MM.1S (cell line): ENCODE measurements around the gene RNF125.
"Not testable (repeated sequence)": the region's sequence is repeated elsewhere in the genome, so short reads cannot be mapped to it uniquely, and the experiment has no call there.

Source experiments
- DNase-seq: peaks from one replicate; pipeline ENCODE4 v3.0.0-alpha.2; 2015
- H2AFZ ChIP-seq: fragments of 300-600 bp; sonication (generic); 2 replicates; pipeline ENCODE4 v1.6.0; 2016; ENCODE audit warnings: antibody characterized with exemption, low read length
- H3F3A ChIP-seq: fragments of 300-600 bp; sonication (generic); 2 replicates; pipeline ENCODE4 v1.6.1; 2016; ENCODE audit warnings: mild to moderate bottlenecking, antibody characterized with exemption, low read length, moderate library complexity, mixed read lengths; ENCODE audit not compliant: insufficient read depth
- H3K27ac ChIP-seq: fragments of 300-600 bp; sonication (generic); 2 replicates; pipeline ENCODE4 v1.5.1; 2016; ENCODE audit warnings: mild to moderate bottlenecking, low read length
- H3K27me3 ChIP-seq: fragments of 300-600 bp; sonication (generic); replicated peaks from 2 replicates; pipeline ENCODE4 v1.6.0; 2016; ENCODE audit warnings: low read length; ENCODE audit not compliant: insufficient read depth
- H3K36me3 ChIP-seq: fragments of 300-600 bp; sonication (generic); replicated peaks from 2 replicates; pipeline ENCODE4 v1.6.1; 2016; ENCODE audit warnings: mild to moderate bottlenecking, low read length, mixed read lengths; ENCODE audit not compliant: insufficient read depth
- H3K4me1 ChIP-seq: fragments of 300-600 bp; sonication (generic); 2 replicates; pipeline ENCODE4 v1.6.1; 2016; ENCODE audit warnings: low read length, mixed read lengths
- H3K4me2 ChIP-seq: fragments of 300-600 bp; sonication (generic); 2 replicates; pipeline ENCODE4 v1.6.0; 2016; ENCODE audit warnings: low read depth, low read length
- H3K4me3 ChIP-seq: fragments of 300-600 bp; sonication (generic); 2 replicates; pipeline ENCODE4 v1.5.1; 2016; ENCODE audit warnings: low read length, mixed read lengths
- H3K79me2 ChIP-seq: fragments of 300-600 bp; sonication (generic); 2 replicates; pipeline ENCODE4 v1.6.1; 2016; ENCODE audit warnings: mixed run types, low read length, mixed read lengths
- H3K9ac ChIP-seq: fragments of 300-600 bp; sonication (generic); 2 replicates; pipeline ENCODE4 v1.6.1; 2016; ENCODE audit warnings: low read length, mixed read lengths
- H3K9me2 ChIP-seq: fragments of 300-600 bp; sonication (generic); replicated peaks from 2 replicates; pipeline ENCODE4 v1.6.1; 2016; ENCODE audit warnings: mild to moderate bottlenecking, low read length, mixed read lengths; ENCODE audit not compliant: insufficient read depth
- H3K9me3 ChIP-seq: fragments of 300-600 bp; sonication (generic); replicated peaks from 2 replicates; pipeline ENCODE4 v1.6.1; 2016; ENCODE audit warnings: mild to moderate bottlenecking, low read length, mixed read lengths; ENCODE audit not compliant: insufficient read depth
- H4K20me1 ChIP-seq: fragments of 300-600 bp; sonication (generic); 2 replicates; pipeline ENCODE4 v1.6.1; 2016; ENCODE audit warnings: mild to moderate bottlenecking, low read length, moderate library complexity, mixed read lengths; ENCODE audit not compliant: insufficient read depth
- EZH2 ChIP-seq: fragments of 300-600 bp; sonication (generic); optimal IDR thresholded peaks from 2 replicates; pipeline ENCODE3; 2017; ENCODE audit warnings: low read depth, mild to moderate bottlenecking, antibody characterized with exemption, low read length, mixed read lengths
- EZH2phosphoT487 ChIP-seq: fragments of 300-600 bp; sonication (generic); IDR thresholded peaks from 2 replicates; pipeline ENCODE4 v1.6.1; 2018; ENCODE audit warnings: antibody characterized with exemption, low read length
- TF ChIP-seq, protein P1 (sequence below): fragments of 300-600 bp; sonication (generic); IDR thresholded peaks from 2 replicates; pipeline ENCODE4 v1.5.1; 2016; ENCODE audit warnings: antibody characterized with exemption, low read length, mixed read lengths

RNF125 gene

GRCh38 chr18:32081881-32082280 is 63.3 kb downstream of the RNF125 start:
- no peak overlapping the region for H2AFZ ChIP-seq
- TF ChIP-seq EZH2 (no peak), EZH2phosphoT487 (no peak)
- TF ChIP-seq, protein P1, sequence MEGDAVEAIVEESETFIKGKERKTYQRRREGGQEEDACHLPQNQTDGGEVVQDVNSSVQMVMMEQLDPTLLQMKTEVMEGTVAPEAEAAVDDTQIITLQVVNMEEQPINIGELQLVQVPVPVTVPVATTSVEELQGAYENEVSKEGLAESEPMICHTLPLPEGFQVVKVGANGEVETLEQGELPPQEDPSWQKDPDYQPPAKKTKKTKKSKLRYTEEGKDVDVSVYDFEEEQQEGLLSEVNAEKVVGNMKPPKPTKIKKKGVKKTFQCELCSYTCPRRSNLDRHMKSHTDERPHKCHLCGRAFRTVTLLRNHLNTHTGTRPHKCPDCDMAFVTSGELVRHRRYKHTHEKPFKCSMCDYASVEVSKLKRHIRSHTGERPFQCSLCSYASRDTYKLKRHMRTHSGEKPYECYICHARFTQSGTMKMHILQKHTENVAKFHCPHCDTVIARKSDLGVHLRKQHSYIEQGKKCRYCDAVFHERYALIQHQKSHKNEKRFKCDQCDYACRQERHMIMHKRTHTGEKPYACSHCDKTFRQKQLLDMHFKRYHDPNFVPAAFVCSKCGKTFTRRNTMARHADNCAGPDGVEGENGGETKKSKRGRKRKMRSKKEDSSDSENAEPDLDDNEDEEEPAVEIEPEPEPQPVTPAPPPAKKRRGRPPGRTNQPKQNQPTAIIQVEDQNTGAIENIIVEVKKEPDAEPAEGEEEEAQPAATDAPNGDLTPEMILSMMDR = no peak
- H3K79me2 ChIP-seq = no peaks in the 10 kb centered on the region
- H3K4me1 ChIP-seq = peaks cover 12% of the 10 kb centered on the region
- H3K4me2 ChIP-seq = no peak overlapping the region
- no peaks in the 10 kb centered on the region for H4K20me1 ChIP-seq
- no peak overlapping the region for H3K4me3 ChIP-seq
- DNase-seq = no peak
- 0 out of 2 replicates have a peak, but pooled peaks cover 9% of the 10 kb centered on the region for H3F3A ChIP-seq
- no peaks in the 10 kb centered on the region for H3K9me3 ChIP-seq
- no peak overlapping the region for H3K9ac ChIP-seq
- no peaks in the 10 kb centered on the region for H3K27me3 ChIP-seq
- H3K36me3 ChIP-seq = no peaks in the 10 kb centered on the region
- H3K9me2 ChIP-seq = no peaks in the 10 kb centered on the region
- no peak overlapping the region for H3K27ac ChIP-seq

- no peak overlapping the region for H3K27ac ChIP-seq
- no peaks in the 10 kb centered on the region for H3K9me3 ChIP-seq
- no peak overlapping the region for H3K4me3 ChIP-seq
- no peak overlapping the region for H3K9ac ChIP-seq
- no peaks in the 10 kb centered on the region for H3K79me2 ChIP-seq
- no peak overlapping the region for H2AFZ ChIP-seq
- DNase-seq = no peak
- no peaks in the 10 kb centered on the region for H3K36me3 ChIP-seq
- TF ChIP-seq EZH2phosphoT487 = no peak
- TF ChIP-seq, protein P1 = no peak
- no peak for TF ChIP-seq EZH2
- H3K27me3 ChIP-seq = no peaks in the 10 kb centered on the region
- H3F3A ChIP-seq = 0 out of 2 replicates have a peak, but pooled peaks cover 9% of the 10 kb centered on the region
- peaks cover 12% of the 10 kb centered on the region for H3K4me1 ChIP-seq
- no peak overlapping the region for H3K4me2 ChIP-seq
- no peaks in the 10 kb centered on the region for H4K20me1 ChIP-seq
- no peaks in the 10 kb centered on the region for H3K9me2 ChIP-seq
These were observed 65.2 kb downstream of the RNF125 start for GRCh38 chr18:32083781-32084180.

GRCh38 chr18:32086881-32087280 is 68.3 kb downstream of the RNF125 start:
- Histone ChIP-seq H3K9me3 (no peaks in the 10 kb centered on the region), H3K27me3 (no peaks in the 10 kb centered on the region), H3K27ac (no peak overlapping the region), H4K20me1 (no peaks in the 10 kb centered on the region), H2AFZ (no peak overlapping the region), H3K4me3 (no peak overlapping the region), H3K36me3 (no peaks in the 10 kb centered on the region), H3K9ac (no peak overlapping the region), H3K79me2 (no peaks in the 10 kb centered on the region), H3F3A (peaks cover 16% of the 10 kb centered on the region), H3K9me2 (no peaks in the 10 kb centered on the region), H3K4me1 (peaks cover 12% of the 10 kb centered on the region), H3K4me2 (no peak overlapping the region)
- no peak for DNase-seq
- no peak for TF ChIP-seq EZH2phosphoT487
- no peak for TF ChIP-seq EZH2
- TF ChIP-seq, protein P1 = no peak

DNA sequence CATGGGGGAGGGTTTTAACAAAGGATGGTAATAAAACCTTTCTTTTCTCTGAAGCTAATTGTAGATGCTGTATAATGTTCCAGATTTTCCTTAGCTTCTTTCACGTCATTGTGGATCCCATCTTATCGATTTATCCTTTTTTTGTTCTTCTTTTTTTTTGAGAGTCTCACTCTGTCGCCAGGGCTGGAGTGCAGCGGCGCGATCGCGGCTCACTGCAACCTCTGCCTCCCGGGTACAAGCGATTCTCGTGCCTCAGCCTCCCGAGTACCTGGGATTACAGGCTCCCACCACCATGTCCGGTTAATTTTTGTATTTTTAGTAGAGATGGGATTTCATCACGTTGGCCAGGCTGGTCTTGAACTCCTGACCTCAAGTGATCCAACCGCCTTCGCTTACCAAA is 72.2 kb downstream of the RNF125 start:
- not testable (repeated sequence) for H3K9me2 ChIP-seq, H2AFZ ChIP-seq, H3K27ac ChIP-seq, H3K4me3 ChIP-seq, H3K27me3 ChIP-seq, H3K9ac ChIP-seq, H3K36me3 ChIP-seq, H3K9me3 ChIP-seq, H3K4me2 ChIP-seq, H3K4me1 ChIP-seq, DNase-seq
- Histone ChIP-seq H3F3A (peaks cover 19% of the 10 kb centered on the region), H3K79me2 (peaks cover 34% of the 10 kb centered on the region), H4K20me1 (peaks cover 13% of the 10 kb centered on the region)
